ENCODE measurements around the gene PTH2. TPM values are rescaled to one million over a fixed set of nuclear protein-coding genes. Genes with fewer than 3 reads are reported as not detected.
A peak's percentile ranks its signal among the peaks of the same experiment; 100 is the strongest.

PTH2 gene
- not detected for total RNA-seq

DNA sequence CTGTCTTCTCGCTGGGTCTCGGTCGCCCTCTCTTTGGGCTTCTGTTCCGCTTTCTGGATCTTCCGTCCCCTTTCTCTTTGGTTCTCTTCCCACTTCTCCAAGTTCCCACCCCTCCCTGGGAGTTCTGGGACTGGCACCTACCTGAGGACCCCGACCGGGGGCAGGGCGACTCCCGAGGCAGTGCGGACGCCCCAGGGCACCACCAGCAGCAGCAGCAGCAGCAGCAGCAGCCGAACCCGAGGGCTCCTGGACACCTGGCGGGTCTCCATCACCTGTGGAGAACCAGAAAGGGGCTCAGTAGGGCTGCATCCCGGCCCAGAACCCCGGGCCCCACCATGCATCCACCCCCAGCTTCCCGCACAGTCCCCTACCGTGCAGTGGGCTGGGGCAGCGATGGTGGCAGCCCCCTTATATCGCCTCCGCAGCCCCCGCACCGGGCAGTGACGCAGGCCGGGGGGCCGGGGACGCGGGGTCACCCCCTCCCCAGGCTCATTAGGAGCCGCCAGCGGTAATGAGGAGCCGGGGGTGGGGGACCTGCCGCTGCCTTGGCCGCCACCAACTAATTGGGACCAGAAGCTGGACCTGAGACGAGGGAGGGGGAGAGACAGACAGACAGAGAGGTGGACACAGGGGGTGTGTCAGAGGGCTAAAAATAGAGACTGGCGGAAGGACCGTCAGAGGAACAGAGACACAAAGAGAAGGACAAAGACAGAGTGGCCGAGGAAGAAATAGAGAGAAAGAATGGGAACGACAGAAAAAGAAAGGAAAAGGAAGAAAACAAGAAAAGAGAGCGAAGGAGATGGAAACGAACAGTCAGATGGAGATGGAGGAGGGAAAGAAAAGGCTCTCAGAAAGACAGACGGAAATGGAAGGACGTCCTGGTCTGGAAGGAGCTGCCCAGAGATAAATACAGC, at the start of gene PTH2:
Gene PTH2, minus strand, starts transcription at position 371 of the 914 bp plus-strand sequence. Its CDS starts 102 bp downstream, at position 269.
- no peak within 1 kb of the TSS for H3K27ac ChIP-seq
- peaks cover 90% of the 10 kb centered on the region for H3K27me3 ChIP-seq
- peaks cover 8% of the 10 kb centered on the region for H3K4me1 ChIP-seq
- peak within 1 kb of the TSS in 1 of 2 donors; percentile 55 for H3K9ac ChIP-seq (ENCODE audit: low read depth in 2 of 2, low read length in 2 of 2)
- no peak for DNase-seq
- H3K4me3 ChIP-seq: peak within 1 kb of the TSS; percentile 25
- intact Hi-C loops (cut with DNase I): no loop called here
- TF ChIP-seq, protein P1, sequence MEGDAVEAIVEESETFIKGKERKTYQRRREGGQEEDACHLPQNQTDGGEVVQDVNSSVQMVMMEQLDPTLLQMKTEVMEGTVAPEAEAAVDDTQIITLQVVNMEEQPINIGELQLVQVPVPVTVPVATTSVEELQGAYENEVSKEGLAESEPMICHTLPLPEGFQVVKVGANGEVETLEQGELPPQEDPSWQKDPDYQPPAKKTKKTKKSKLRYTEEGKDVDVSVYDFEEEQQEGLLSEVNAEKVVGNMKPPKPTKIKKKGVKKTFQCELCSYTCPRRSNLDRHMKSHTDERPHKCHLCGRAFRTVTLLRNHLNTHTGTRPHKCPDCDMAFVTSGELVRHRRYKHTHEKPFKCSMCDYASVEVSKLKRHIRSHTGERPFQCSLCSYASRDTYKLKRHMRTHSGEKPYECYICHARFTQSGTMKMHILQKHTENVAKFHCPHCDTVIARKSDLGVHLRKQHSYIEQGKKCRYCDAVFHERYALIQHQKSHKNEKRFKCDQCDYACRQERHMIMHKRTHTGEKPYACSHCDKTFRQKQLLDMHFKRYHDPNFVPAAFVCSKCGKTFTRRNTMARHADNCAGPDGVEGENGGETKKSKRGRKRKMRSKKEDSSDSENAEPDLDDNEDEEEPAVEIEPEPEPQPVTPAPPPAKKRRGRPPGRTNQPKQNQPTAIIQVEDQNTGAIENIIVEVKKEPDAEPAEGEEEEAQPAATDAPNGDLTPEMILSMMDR (IDR thresholded peaks at IDR 0.05): no peak
- H3K36me3 ChIP-seq: no peaks in the 10 kb centered on the region
- no peaks in the 10 kb centered on the region for H3K9me3 ChIP-seq

DNA sequence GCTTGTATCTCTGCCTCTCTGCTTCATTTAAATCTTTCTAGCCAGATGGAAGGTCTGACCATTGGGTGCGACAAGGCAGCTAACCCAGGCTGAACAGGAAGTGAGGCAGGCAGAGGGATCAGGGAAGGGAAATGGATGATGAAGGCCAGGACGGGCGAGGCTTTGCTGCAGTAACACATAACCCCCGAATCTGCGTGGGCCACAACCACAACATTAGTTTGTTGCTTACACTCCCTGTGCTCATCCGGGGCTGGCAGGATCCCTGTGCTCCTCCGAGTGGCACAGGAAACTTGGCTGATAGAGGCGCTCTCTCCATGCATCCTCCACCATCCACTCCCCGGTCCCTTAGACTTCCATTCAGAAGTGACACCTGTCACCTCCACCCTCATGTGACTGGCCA, 49.7 kb upstream of the PTH2 start:
- Histone ChIP-seq H3K27me3 (no peaks in the 10 kb centered on the region), H3K36me3 (no peaks in the 10 kb centered on the region), H3K9ac (ENCODE audit: low read depth in 2 of 2, low read length in 2 of 2) (no peak overlapping the region), H3K4me3 (no peak overlapping the region), H3K27ac (peak overlapping the region; percentile 27), H3K9me3 (no peaks in the 10 kb centered on the region), H3K4me1 (no peaks in the 10 kb centered on the region)
- DNase-seq: no peak
- intact Hi-C loops (cut with DNase I): no loop called here
- TF ChIP-seq, protein P1 (IDR thresholded peaks at IDR 0.05): no peak

- Histone ChIP-seq H3K4me3 (no peak overlapping the region), H3K27ac (peak overlapping the region; percentile 9), H3K36me3 (no peaks in the 10 kb centered on the region), H3K9ac (ENCODE audit: low read depth in 2 of 2, low read length in 2 of 2) (no peak overlapping the region), H3K9me3 (no peaks in the 10 kb centered on the region), H3K4me1 (no peaks in the 10 kb centered on the region), H3K27me3 (no peaks in the 10 kb centered on the region)
- TF ChIP-seq, protein P1 (IDR thresholded peaks at IDR 0.05): no peak
- DNase-seq: no peak
- intact Hi-C loops (cut with DNase I): no loop called here
Observed at GRCh38 chr19:49470615-49470978, 47.4 kb upstream of the PTH2 start.

GRCh38 chr19:49469828-49470614, 46.8 kb upstream of the PTH2 start:
- no peaks in the 10 kb centered on the region for H3K4me1 ChIP-seq
- H3K27me3 ChIP-seq: no peaks in the 10 kb centered on the region
- peak overlapping the region; percentile 47 for H3K27ac ChIP-seq
- no peak overlapping the region for H3K9ac ChIP-seq (ENCODE audit: low read depth in 2 of 2, low read length in 2 of 2)
- intact Hi-C loops (cut with DNase I): no loop called here
- no peak overlapping the region for H3K4me3 ChIP-seq
- no peaks in the 10 kb centered on the region for H3K9me3 ChIP-seq
- no peak for DNase-seq
- TF ChIP-seq, protein P1 (IDR thresholded peaks at IDR 0.05): peak; percentile 15
- no peaks in the 10 kb centered on the region for H3K36me3 ChIP-seq

DNA sequence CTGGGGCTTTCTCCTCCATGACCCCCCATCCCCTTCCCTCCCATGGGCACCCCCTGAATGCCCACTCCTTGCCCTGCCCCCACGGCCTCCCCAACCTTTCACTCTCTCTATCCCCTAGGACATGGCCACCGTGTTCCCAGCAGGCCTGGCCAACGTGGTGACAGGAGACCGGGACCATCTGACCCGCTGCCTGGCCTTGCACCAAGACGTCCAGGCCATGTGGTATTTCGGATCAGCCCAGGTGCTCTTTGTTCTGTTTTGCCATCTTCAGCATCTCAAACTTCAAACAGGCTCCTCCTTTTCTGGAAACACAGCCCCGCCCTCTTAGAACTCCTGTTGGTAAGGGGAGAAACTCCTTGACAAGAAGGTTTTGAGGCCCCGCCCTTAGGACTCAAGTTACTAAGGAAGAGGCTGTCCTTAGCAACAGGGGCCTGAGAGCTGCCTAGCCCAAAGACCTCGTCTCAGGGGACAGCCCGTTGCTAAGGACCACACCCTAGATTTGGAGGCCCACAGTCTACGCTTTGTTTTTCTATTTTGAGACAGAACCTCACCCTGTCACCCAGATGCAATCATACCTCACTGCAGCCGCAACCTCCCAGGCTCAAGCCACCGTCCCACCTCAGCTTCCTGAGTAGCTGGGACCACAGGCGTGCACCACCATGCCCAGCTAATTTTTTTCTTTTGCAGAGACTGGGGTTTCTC, 45.7 kb upstream of the PTH2 start:
- no peaks in the 10 kb centered on the region for H3K4me1 ChIP-seq
- no peak overlapping the region for H3K9ac ChIP-seq (ENCODE audit: low read depth in 2 of 2, low read length in 2 of 2)
- intact Hi-C loops (cut with DNase I): no loop called here
- no peaks in the 10 kb centered on the region for H3K27me3 ChIP-seq
- H3K36me3 ChIP-seq: no peaks in the 10 kb centered on the region
- no peaks in the 10 kb centered on the region for H3K9me3 ChIP-seq
- TF ChIP-seq, protein P1 (IDR thresholded peaks at IDR 0.05): no peak
- peak overlapping the region; percentile 47 for H3K27ac ChIP-seq
- DNase-seq: peak; percentile 67
- H3K4me3 ChIP-seq: no peak overlapping the region
